Cerebellar nuclear complex (tissue), 1 donor: ENCODE data around the gene SRSF5.
"Not testable (repeated sequence)": the region's sequence is repeated elsewhere in the genome, so short reads cannot be mapped to it uniquely, and the experiment has no call there.

Source experiments
- DNase-seq, 2 experiments: peaks; one replicate each; lab custom pipeline; 2025; lab: John Stamatoyannopoulos, UW

SRSF5 gene

DNA sequence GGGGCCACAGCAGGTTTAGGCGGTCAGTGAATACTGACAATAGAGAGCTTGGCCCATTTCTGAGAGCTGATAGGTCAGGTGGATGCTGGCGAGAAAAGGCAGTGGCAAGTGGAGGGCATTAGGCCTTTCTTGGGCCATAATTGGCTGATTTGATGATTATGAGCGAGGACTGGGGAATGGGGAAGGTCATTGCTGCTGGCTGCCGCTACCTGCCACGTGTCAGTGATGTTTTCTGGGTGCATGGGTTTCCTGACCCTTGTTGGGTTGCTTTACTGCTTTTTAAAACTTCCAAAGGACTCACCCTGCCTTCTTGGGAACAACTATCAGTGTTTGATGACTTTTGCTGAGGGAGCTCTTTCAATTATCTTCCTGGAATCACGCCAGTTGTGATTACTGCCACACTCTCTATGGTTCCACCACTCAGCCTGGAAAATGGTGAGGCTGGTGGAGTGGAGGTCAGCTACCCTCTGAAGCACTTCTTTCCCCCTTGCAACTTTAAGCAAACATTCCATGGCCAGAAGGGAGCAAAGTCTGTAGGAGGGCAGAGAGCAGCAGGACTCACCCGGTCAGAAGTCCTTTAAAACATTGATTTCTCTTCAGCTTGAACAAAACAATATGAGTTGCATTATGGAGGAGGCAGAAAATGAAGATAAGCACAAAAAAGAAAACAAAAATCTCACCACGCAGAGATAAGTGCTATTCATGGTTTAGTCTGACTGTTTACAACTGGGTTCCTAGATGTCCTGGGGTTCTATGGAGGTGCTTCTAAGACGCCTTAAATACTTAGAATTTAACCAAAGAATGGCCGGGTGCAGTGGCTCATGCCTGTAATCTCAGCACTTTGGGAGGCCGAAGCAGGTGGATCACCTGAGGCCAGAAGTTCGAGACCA lies 42.2 kb downstream of the SRSF5 start:
- DNase-seq, result no peak

DNA sequence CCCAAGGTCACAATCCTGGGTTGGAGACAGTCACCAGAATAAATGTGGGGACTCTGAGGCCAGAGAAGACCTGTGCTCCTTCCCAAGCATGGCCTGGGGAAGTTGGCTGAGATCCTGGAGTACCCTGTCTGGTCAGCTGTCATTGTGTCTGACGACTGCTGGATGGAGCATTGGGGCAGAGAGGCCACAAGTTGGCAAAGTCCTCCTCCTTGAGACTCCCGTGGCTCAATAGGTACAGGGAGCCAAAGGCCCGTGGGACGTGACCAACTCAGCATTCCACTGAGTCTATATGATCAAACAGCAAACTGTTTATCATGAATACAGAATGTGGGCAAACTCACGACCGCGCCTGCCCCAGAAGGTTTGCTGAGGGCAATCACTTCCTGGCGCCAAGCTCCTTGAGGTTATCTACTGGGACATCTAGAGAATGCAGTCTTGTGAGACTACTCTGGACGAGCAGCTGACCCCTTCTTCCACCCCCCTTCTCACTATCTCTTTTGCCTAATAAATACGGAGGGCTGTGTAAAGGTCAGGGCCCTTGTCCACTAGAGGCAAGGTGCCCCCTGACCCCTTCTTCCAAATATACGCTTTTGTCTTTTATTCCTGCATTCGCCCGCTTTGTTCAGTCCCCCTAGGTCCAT lies 44.4 kb downstream of the SRSF5 start:
- no peak for DNase-seq

DNA sequence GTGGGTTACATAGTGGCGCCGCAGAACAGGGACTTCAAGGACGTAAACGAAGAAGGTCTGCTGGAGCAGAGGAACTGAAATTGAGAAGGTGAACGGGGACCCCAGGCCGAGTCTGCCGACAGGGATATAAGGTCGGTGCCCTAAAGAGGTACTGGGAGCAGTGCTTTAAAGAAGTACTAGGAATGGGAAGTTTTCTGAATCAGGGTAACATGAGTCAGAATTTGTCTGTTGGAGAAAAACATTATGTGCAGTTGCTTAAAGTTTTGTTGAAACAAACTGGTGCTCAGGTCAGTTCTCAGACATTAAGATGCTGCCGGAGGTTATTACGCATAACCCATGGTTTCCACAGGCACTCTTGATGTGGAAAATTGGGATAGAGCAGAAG lies 44.9 kb downstream of the SRSF5 start:
- DNase-seq, result no peak

GRCh38 chr14:69812711-69813110 lies 45.8 kb downstream of the SRSF5 start:
- no peak for DNase-seq

- DNase-seq, result not testable (repeated sequence)
Measured at GRCh38 chr14:69813346-69813745, 46.4 kb downstream of the SRSF5 start.

GRCh38 chr14:69814397-69814796 lies 47.5 kb downstream of the SRSF5 start:
- DNase-seq, result no peak

GRCh38 chr14:69815556-69815955 lies 48.6 kb downstream of the SRSF5 start:
- no peak for DNase-seq

DNA sequence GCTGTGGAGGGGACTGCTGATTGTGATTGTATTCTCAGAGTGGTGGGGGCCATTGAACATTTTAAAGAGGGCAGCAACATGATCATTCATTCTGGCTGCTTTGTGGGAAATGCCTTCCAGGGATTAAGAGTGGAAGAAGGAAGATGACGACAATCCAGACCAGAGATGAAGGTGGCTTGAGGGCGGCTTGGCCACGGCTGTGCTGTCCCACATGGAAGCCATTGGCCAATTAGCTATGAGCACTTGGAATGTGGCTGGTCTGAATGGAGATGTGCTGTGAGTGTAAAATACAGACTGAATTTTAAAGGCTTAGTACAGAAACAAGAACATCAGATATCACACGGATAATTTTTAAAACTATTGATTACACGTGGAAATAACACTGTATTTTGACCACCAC lies 49.3 kb downstream of the SRSF5 start:
- no peak for DNase-seq

DNA sequence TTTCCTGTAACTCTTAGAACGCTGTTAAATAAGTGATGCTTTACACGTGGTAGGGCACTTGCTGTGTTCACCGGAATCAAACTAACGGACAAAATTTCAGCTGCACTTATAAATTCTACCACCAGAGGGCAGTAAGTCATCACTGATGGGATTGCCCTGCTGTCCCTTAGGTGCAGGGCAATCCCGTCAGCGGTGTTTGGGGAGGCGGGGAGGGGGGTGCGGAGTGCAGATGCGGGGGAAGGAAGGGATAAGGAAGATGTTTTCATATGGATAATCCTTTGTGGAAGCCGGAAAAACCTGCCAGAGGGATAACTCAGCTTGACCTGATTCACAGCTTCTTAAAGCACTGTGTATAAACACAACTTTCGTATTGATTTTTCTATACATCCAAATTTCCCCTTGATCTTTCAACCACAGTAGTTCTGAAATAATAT lies 51.8 kb downstream of the SRSF5 start:
- DNase-seq, result no peak

DNA sequence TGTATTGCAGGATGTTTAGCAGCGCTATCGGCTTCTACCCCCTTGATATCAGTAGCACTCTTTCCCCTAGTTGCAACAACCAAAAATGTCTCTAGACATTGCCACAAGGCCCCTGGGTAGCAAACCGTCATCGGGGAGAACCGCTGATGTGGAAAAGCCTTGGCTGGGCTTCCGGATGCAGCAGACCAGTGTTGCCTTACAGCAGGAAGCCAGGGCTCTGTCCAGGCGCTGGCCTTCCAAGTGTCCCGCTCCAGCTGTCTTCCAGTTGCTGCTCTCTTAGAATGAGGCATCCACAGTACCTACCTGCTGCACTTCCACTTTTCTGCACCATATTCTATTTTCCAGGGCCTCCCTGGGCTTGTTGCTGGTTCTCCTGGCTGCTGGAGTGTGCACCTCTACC lies 52.7 kb downstream of the SRSF5 start:
- DNase-seq, result no peak

- no peak for DNase-seq
Measured at GRCh38 chr14:69820991-69821390, 54.0 kb downstream of the SRSF5 start.
